ENCODE measurements around the gene IMMP2L. TPM values are rescaled to one million over a fixed set of nuclear protein-coding genes. Genes with fewer than 3 reads are reported as not detected.

The IMMP2L gene
- total RNA-seq, 1 donor from 2014 or later = 35.5 TPM

- DNase-seq (ENCODE audit: low spot score) = no peak
These were observed 389.6 kb downstream of the IMMP2L start for GRCh38 chr7:111172564-111173257.

- DNase-seq (ENCODE audit: low spot score) = no peak
These were observed 394.1 kb downstream of the IMMP2L start for GRCh38 chr7:111168182-111168581.

- no peak for DNase-seq (ENCODE audit: low spot score)
These were observed 397.9 kb downstream of the IMMP2L start for GRCh38 chr7:111164442-111164841.

- DNase-seq (ENCODE audit: low spot score) = no peak
These were observed 399.6 kb downstream of the IMMP2L start for GRCh38 chr7:111162692-111163091.

- no peak for DNase-seq (ENCODE audit: low spot score)
These were observed 402.0 kb downstream of the IMMP2L start for GRCh38 chr7:111160297-111160696.

GRCh38 chr7:111159426-111159825, 402.9 kb downstream of the IMMP2L start:
- DNase-seq (ENCODE audit: low spot score) = no peak

GRCh38 chr7:111150709-111151108, 411.6 kb downstream of the IMMP2L start:
- no peak for DNase-seq (ENCODE audit: low spot score)

GRCh38 chr7:111147708-111148533, 414.4 kb downstream of the IMMP2L start:
- no peak for DNase-seq (ENCODE audit: low spot score)

- no peak for DNase-seq (ENCODE audit: low spot score)
These were observed 416.2 kb downstream of the IMMP2L start for GRCh38 chr7:111146136-111146535.

- DNase-seq (ENCODE audit: low spot score) = no peak
These were observed 416.8 kb downstream of the IMMP2L start for GRCh38 chr7:111145472-111145871.

GRCh38 chr7:111140091-111140865, 422.0 kb downstream of the IMMP2L start:
- no peak for DNase-seq (ENCODE audit: low spot score)

GRCh38 chr7:111138586-111138985, 423.7 kb downstream of the IMMP2L start:
- DNase-seq (ENCODE audit: low spot score) = no peak

GRCh38 chr7:111138193-111138569, 424.1 kb downstream of the IMMP2L start:
- DNase-seq (ENCODE audit: low spot score) = no peak

GRCh38 chr7:111137296-111138192, 424.7 kb downstream of the IMMP2L start:
- no peak for DNase-seq (ENCODE audit: low spot score)

GRCh38 chr7:111132833-111133232, 429.5 kb downstream of the IMMP2L start:
- DNase-seq (ENCODE audit: low spot score) = no peak

GRCh38 chr7:111129435-111129834, 432.9 kb downstream of the IMMP2L start:
- DNase-seq (ENCODE audit: low spot score) = no peak

GRCh38 chr7:111126987-111127386, 435.3 kb downstream of the IMMP2L start:
- DNase-seq (ENCODE audit: low spot score) = no peak

GRCh38 chr7:111115966-111116365, 446.3 kb downstream of the IMMP2L start:
- no peak for DNase-seq (ENCODE audit: low spot score)

- no peak for DNase-seq (ENCODE audit: low spot score)
These were observed 448.9 kb downstream of the IMMP2L start for GRCh38 chr7:111113263-111114017.

- DNase-seq (ENCODE audit: low spot score) = no peak
These were observed 449.9 kb downstream of the IMMP2L start for GRCh38 chr7:111112439-111112838.

Measured in mesenteric fat pad (tissue), 1 donor.